ENCODE results near the gene RNASET2.

Gene RNASET2

GRCh38 chr6:166956444-166957086, at the start of gene RNASET2:
Gene RNASET2, minus strand, starts transcription at chr6:166956550. Its CDS starts 368 bp downstream, at chr6:166956182.
- peak; percentile 85 to 89 for ATAC-seq

- no peak for ATAC-seq
These were observed 49.2 kb upstream of the RNASET2 start for GRCh38 chr6:167005350-167006159.

GRCh38 chr6:167000759-167001158, 44.4 kb upstream of the RNASET2 start:
- ATAC-seq: no peak

GRCh38 chr6:166999884-167000253, 43.5 kb upstream of the RNASET2 start:
- no peak for ATAC-seq

- peak; percentile 96 to 98 for ATAC-seq
These were observed 43.0 kb upstream of the RNASET2 start, which contains the start of gene CEP43 for GRCh38 chr6:166999145-166999883. Gene CEP43, plus strand, starts transcription at chr6:166999397. Its CDS starts 16 bp downstream, at chr6:166999413.

GRCh38 chr6:166998256-166999144, 42.1 kb upstream of the RNASET2 start:
- ATAC-seq: no peak

- peak in 1 of 2 donors; percentile 2 for ATAC-seq
These were observed 41.5 kb upstream of the RNASET2 start for GRCh38 chr6:166997768-166998255.

GRCh38 chr6:166997348-166997747, 41.0 kb upstream of the RNASET2 start:
- ATAC-seq: no peak

- ATAC-seq: no peak
These were observed 40.1 kb upstream of the RNASET2 start for GRCh38 chr6:166996406-166996805.

GRCh38 chr6:166989427-166990032, 33.2 kb upstream of the RNASET2 start:
- peak; percentile 64 to 67 for ATAC-seq

GRCh38 chr6:166988674-166989201, 32.4 kb upstream of the RNASET2 start:
- ATAC-seq: no peak

- no peak for ATAC-seq
These were observed 31.6 kb upstream of the RNASET2 start for GRCh38 chr6:166987930-166988329.

GRCh38 chr6:166987448-166987847, 31.1 kb upstream of the RNASET2 start:
- ATAC-seq: no peak

GRCh38 chr6:166980738-166981137, 24.4 kb upstream of the RNASET2 start:
- no peak for ATAC-seq

GRCh38 chr6:166977621-166978525, 21.5 kb upstream of the RNASET2 start:
- no peak for ATAC-seq

- ATAC-seq: no peak
These were observed 20.3 kb upstream of the RNASET2 start for GRCh38 chr6:166976636-166977035.

- ATAC-seq: no peak
These were observed 15.8 kb upstream of the RNASET2 start for GRCh38 chr6:166972101-166972500.

GRCh38 chr6:166971271-166971670, 14.9 kb upstream of the RNASET2 start:
- no peak for ATAC-seq

GRCh38 chr6:166970776-166971175, 14.4 kb upstream of the RNASET2 start:
- ATAC-seq: no peak

- ATAC-seq: no peak
These were observed 13.7 kb upstream of the RNASET2 start for GRCh38 chr6:166970091-166970490.
